Anterior cingulate cortex (tissue), 58 donors: Measurements from ENCODE around the gene MAP1A.

Source experiments
- DNase-seq, 58 donors: peaks; one replicate each; lab custom pipeline; 2025; lab: John Stamatoyannopoulos, UW

The MAP1A gene

GRCh38 chr15:43510200-43511011, 7.0 kb upstream of the MAP1A start:
- DNase-seq = peak; percentile 84 to 100 (median 98)

DNA sequence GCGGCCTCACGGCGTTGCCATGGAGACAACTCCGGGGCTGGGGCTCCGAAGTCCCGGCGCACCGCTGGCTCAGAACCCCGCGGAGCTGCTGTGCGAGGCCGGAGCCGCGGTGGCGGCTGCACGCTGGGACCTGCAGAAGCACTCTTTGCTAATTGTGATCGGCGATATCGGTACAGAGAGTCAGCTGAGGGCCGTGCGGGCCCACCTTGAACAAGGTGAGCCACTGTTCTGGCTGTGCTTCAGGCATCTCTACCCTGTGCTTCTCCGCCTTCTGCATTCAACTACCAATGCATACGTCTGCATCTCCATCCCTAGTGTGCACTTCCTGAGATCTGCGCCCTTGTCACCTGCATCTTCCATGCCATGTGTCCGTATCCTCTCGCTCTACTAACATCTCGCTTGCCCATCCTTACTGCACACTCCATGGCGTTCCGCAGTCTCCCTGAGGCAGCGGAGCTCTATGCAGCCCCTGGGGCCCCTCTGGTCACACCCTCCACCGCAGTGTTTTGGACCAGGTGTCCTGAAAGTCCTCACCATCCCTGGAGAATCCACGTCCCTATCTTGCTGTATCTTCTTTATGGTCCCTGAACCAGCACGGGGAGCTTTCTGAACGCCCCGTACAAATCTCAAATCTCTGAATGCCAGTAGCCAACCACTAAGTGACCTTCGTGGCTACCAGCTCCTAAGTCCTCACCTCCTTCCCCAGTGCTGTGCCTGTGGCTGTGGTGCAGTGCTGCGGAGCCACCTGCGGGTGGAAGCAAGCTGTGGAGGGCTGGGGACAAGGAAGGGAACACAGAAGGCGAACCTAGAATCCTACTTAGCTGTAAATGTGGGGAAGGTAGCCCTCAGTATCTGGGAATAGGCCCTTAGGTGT, 6.2 kb upstream of the MAP1A start:
- DNase-seq = peak in 38 of 58 donors; percentile 15 to 65 (median 42)

DNA sequence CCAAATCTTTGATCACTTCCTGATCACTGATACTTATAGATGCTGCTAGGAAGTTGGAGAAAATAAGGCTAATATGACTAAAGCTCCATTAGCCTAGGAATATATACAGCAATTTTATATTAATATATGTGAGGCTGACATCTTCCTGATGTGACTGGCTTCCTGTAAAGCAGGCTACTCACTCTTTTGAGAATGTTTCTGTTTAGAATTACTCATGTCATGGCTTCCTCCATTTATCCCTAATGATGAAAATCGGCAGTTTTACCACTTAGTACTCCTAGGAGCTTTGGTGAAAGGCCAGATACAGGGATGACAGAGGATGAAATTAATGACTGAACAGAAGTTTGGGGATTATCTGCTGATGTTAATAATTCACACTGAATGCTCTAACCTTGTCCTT, 3.9 kb upstream of the MAP1A start:
- DNase-seq = no peak

DNA sequence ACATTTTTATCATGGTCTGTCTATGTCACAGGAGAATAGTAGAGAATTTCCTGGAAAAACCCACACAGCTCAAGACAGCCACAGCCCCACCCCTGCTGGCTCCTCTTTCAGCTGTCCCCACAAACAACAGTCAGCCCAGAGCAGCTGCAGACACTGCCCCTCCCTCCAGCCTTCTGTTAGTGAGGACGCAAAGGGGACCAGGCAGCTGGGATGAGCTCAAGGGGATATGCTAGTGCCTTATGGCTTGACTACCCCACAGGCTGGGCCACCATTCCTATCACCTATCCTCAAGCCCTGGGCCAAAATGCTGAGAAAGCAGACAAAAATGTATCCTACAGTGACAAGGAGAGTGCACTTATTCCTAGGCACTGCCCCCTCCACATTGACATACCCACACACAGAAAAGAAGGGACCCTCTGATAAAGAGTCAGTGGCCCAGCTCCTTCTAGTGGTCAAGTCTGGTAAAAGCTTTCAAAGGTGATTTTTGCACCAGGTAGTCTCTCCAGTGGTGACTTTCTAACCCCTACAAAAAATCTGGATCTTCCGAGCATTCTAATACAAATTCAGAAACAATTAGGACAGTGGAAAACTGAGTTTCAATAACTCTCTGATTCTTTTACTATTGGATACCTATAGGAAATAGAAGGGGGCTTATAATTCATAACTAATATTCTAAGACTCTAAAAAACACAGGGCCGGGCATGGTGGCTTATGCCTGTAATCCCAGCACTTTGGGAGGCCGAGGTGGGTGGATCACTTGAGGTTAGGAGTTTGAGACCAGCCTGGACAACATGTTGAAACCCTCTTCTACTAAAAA, 3.0 kb upstream of the MAP1A start:
- peak in 48 of 58 donors; percentile 19 to 86 (median 63) for DNase-seq

DNA sequence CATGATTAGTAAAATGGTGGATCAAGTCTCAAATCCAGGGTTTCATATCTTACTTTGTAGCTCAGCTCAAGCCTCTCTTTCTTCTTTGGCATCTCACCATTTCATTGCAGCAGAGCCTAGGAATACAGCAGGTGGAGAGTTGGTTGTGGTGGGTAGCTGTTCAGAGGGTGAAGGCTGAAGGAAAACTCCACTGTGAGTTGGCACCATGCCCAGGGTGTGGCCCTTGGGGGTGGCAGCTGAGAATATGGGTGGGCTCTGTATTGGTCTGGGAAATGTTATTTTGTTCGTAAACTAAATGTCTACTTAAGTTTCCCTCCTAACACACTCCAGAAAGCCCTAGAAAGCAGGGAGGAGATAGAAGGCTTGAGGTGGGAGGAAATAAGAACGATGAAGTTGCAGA, 1.7 kb upstream of the MAP1A start:
- no peak for DNase-seq

DNA sequence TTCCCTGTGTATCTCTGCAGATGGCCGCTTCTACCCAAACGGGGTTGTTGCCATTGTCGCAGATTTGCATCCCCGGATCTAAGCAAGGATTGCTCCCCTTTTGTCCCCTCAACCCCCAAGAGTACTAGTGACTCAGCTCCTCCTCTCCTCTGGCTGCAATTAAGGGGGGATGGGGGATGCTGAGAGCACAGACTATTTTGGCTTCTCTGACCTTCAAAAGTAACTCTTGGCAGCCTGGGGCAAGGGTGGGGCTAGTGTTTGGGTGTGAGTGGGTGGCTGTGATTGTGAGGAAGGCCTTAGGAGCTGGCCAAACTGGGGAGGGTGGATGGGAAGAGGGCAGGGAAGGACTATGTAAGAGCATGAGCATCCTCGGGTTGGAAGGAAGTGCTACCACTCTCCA, 1.2 kb upstream of the MAP1A start:
- DNase-seq = peak in 5 of 58 donors; percentile 24 to 41 (median 30)

- peak in 5 of 58 donors; percentile 18 to 64 (median 53) for DNase-seq
These were observed 531 bp upstream of the MAP1A start for GRCh38 chr15:43516801-43517353.

DNA sequence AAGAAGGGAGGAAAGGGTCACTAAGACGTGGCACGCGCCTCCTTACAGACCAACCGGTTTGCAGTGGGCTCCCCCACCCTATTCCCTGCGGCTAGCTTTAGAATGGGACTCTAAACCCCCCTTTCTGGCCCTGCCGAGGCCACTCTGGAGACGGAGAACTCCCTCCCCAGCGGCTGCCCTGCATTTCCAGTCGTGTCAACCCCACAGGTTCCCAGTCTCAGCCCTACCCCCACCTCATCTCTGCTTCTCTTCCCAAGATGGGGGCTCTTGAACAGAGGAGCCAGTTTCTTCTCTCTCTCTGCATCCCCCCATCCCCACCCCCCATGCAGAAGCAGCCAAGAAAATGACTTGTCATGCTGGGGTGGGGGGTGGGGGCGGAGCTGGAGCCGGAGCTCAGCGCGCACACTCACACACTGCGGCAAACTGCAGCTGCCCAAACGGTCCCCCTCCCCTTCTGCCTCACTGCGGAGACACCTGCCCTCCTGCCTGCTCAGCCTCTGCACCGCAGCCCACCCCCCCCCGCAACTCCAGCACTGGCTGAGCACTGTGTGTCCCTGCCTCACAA, 871 bp downstream of the MAP1A start:
- DNase-seq = peak in 57 of 58 donors; percentile 32 to 89 (median 80)

DNA sequence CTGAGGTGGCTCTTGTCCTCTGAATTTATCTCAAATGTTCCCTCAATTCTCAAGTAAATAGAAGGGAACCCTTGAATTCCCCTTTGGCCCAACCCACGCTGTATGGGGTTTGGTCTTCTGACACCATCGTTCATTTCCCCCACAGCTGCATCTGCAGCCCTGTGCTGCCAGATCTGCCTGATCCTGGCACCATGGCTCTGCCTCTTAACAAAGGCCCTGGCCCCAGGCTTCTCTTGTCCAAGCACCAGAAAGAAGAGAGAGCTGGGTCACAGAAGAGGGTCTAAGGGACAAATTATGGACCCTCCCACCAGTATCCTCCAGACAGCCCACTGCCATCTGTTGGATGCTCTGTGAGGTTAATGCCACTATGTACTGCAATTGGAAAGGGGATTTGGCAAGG, 1.8 kb downstream of the MAP1A start:
- DNase-seq = peak in 29 of 58 donors; percentile 15 to 73 (median 40)

DNA sequence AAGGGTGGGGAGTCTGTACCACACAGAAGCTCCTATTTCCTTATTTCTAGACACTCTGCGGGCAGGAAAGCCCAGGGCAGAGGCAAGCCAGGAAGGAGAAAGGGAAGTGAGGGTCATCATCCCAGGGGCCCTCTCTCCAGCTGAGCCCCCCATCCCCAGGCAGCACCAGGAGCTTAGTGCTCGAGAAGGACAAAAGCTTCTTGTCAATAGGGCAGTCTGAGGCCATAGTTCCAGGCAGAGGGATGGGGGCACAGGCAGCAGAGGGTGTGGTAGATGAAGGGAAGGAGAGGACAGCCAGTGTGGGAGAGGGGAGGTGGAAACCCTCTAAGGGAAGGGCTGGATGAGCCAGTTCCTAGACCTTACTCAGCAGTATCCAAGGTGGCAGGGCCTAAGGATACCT, 2.7 kb downstream of the MAP1A start:
- no peak for DNase-seq

DNA sequence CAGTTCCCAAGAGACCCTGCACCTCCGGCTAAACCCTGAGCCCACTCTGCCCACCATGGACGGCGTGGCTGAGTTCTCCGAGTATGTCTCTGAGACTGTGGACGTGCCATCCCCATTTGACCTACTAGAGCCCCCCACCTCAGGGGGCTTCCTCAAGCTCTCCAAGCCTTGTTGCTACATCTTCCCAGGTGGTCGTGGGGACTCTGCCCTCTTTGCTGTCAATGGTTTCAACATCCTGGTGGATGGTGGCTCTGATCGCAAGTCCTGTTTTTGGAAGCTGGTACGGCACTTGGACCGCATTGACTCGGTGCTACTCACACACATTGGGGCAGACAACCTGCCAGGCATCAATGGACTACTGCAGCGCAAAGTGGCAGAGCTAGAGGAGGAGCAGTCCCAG, 4.0 kb downstream of the MAP1A start:
- DNase-seq = no peak

GRCh38 chr15:43522247-43522646, 4.8 kb downstream of the MAP1A start:
- DNase-seq = no peak

DNA sequence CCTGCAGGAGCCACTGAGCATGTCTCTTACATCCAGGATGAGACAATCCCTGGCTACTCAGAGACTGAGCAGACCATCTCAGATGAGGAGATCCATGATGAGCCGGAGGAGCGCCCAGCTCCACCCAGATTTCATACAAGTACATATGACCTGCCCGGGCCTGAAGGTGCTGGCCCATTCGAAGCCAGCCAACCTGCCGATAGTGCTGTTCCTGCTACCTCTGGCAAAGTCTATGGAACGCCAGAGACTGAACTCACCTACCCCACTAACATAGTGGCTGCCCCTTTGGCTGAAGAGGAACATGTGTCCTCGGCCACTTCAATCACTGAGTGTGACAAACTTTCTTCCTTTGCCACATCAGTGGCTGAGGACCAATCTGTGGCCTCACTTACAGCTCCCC, 6.2 kb downstream of the MAP1A start:
- DNase-seq = no peak

DNA sequence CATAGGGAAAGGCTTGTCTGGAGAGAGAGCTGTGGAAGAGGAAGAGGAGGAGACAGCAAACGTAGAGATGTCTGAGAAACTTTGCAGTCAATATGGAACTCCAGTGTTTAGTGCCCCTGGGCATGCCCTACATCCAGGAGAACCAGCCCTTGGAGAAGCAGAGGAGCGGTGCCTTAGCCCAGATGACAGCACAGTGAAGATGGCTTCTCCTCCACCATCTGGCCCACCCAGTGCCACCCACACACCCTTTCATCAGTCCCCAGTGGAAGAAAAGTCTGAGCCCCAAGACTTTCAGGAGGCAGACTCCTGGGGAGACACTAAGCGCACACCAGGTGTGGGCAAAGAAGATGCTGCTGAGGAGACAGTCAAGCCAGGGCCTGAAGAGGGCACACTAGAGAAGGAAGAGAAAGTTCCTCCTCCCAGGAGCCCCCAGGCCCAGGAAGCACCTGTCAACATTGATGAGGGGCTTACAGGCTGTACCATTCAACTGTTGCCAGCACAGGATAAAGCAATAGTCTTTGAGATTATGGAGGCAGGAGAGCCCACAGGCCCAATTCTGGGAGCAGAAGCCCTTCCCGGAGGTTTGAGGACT, 6.9 kb downstream of the MAP1A start:
- DNase-seq = no peak

- DNase-seq = no peak
These were observed 7.7 kb downstream of the MAP1A start for GRCh38 chr15:43525131-43525530.

DNA sequence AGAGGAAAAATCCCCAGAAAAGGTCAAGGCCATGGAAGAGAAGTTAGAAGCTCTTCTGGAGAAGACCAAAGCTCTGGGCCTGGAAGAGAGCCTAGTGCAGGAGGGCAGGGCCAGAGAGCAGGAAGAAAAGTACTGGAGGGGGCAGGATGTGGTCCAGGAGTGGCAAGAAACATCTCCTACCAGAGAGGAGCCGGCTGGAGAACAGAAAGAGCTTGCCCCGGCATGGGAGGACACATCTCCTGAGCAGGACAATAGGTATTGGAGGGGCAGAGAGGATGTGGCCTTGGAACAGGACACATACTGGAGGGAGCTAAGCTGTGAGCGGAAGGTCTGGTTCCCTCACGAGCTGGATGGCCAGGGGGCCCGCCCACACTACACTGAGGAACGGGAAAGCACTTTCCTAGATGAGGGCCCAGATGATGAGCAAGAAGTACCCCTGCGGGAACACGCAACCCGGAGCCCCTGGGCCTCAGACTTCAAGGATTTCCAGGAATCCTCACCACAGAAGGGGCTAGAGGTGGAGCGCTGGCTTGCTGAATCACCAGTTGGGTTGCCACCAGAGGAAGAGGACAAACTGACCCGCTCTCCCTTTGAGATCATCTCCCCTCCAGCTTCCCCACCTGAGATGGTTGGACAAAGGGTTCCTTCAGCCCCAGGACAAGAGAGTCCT, 9.0 kb downstream of the MAP1A start:
- no peak for DNase-seq

DNA sequence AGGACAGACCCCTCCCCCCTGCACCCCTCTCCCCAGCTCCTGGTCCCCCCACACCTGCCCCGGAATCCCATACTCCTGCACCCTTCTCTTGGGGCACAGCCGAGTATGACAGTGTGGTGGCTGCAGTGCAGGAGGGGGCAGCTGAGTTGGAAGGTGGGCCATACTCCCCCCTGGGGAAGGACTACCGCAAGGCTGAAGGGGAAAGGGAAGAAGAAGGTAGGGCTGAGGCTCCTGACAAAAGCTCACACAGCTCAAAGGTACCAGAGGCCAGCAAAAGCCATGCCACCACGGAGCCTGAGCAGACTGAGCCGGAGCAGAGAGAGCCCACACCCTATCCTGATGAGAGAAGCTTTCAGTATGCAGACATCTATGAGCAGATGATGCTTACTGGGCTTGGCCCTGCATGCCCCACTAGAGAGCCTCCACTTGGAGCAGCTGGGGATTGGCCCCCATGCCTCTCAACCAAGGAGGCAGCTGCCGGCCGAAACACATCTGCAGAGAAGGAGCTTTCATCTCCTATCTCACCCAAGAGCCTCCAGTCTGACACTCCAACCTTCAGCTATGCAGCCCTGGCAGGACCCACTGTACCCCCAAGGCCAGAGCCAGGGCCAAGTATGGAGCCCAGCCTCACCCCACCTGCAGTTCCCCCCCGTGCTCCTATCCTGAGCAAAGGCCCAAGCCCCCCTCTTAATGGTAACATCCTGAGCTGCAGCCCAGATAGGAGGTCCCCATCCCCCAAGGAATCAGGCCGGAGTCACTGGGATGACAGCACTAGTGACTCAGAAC, 9.8 kb downstream of the MAP1A start:
- DNase-seq = peak in 2 of 58 donors; percentile 18 to 38
